ENCODE results near the gene RIT2. TPM values are rescaled to one million over a fixed set of nuclear protein-coding genes. Genes with fewer than 3 reads are reported as not detected.

The RIT2 gene
- total and polyA plus RNA-seq, 4 donors: 7.1 to 30.1 (median 22.4) TPM

GRCh38 chr18:43139288-43139946, 23.9 kb upstream of the RIT2 start:
- no peaks in the 10 kb centered on the region for H3K4me1 ChIP-seq (ENCODE audit: control insufficient read depth, insufficient read depth, low read length)
- WGBS (ENCODE audit: insufficient coverage): 95% methylated on average over 20 of the region's 21 CpGs
- H3K27ac ChIP-seq (ENCODE audit: low read depth, low read length): no peak overlapping the region
- DNase-seq (ENCODE audit: low read depth in 4 of 6, low spot score in 6 of 6): no peak
- no peak overlapping the region for H3K4me3 ChIP-seq (ENCODE audit: low read depth, low read length)
- H3K36me3 ChIP-seq (ENCODE audit: control insufficient read depth, insufficient read depth, low read length): no peaks in the 10 kb centered on the region
- H3K9me3 ChIP-seq (ENCODE audit: control insufficient read depth, insufficient read depth, low read length): no peaks in the 10 kb centered on the region
- no peaks in the 10 kb centered on the region for H3K27me3 ChIP-seq (ENCODE audit: control insufficient read depth, insufficient read depth, low read length)

- H3K9me3 ChIP-seq (ENCODE audit: control insufficient read depth, insufficient read depth, low read length): no peaks in the 10 kb centered on the region
- DNase-seq (ENCODE audit: low read depth in 4 of 6, low spot score in 6 of 6): no peak
- no peaks in the 10 kb centered on the region for H3K36me3 ChIP-seq (ENCODE audit: control insufficient read depth, insufficient read depth, low read length)
- no peak overlapping the region for H3K27ac ChIP-seq (ENCODE audit: low read depth, low read length)
- WGBS (ENCODE audit: insufficient coverage): no CpG with 5 or more reads among the region's 1 CpG
- peaks cover 3% of the 10 kb centered on the region for H3K4me1 ChIP-seq (ENCODE audit: control insufficient read depth, insufficient read depth, low read length)
- no peaks in the 10 kb centered on the region for H3K27me3 ChIP-seq (ENCODE audit: control insufficient read depth, insufficient read depth, low read length)
- H3K4me3 ChIP-seq (ENCODE audit: low read depth, low read length): no peak overlapping the region
Observed at GRCh38 chr18:43134876-43135275, 19.4 kb upstream of the RIT2 start.

- Histone ChIP-seq H3K9me3 (ENCODE audit: control insufficient read depth, insufficient read depth, low read length) (no peaks in the 10 kb centered on the region), H3K4me3 (ENCODE audit: low read depth, low read length) (no peak overlapping the region), H3K27me3 (ENCODE audit: control insufficient read depth, insufficient read depth, low read length) (no peaks in the 10 kb centered on the region), H3K36me3 (ENCODE audit: control insufficient read depth, insufficient read depth, low read length) (no peaks in the 10 kb centered on the region), H3K4me1 (ENCODE audit: control insufficient read depth, insufficient read depth, low read length) (peaks cover 3% of the 10 kb centered on the region), H3K27ac (ENCODE audit: low read depth, low read length) (no peak overlapping the region)
- peak in 1 of 6 donors; percentile 60 for DNase-seq (ENCODE audit: low read depth in 4 of 6, low spot score in 6 of 6)
- 34% methylated on average over 2 of the region's 5 CpGs for WGBS (ENCODE audit: insufficient coverage)
Observed at GRCh38 chr18:43130716-43131260, 15.3 kb upstream of the RIT2 start.

GRCh38 chr18:43129946-43130524, 14.6 kb upstream of the RIT2 start:
- Histone ChIP-seq H3K9me3 (ENCODE audit: control insufficient read depth, insufficient read depth, low read length) (no peaks in the 10 kb centered on the region), H3K4me3 (ENCODE audit: low read depth, low read length) (peak overlapping the region; percentile 16), H3K36me3 (ENCODE audit: control insufficient read depth, insufficient read depth, low read length) (no peaks in the 10 kb centered on the region), H3K4me1 (ENCODE audit: control insufficient read depth, insufficient read depth, low read length) (peaks cover 3% of the 10 kb centered on the region), H3K27me3 (ENCODE audit: control insufficient read depth, insufficient read depth, low read length) (no peaks in the 10 kb centered on the region), H3K27ac (ENCODE audit: low read depth, low read length) (no peak overlapping the region)
- DNase-seq (ENCODE audit: low read depth in 4 of 6, low spot score in 6 of 6): no peak
- 92% methylated on average over 2 of the region's 5 CpGs for WGBS (ENCODE audit: insufficient coverage)

- Histone ChIP-seq H3K4me1 (ENCODE audit: control insufficient read depth, insufficient read depth, low read length) (peaks cover 3% of the 10 kb centered on the region), H3K27me3 (ENCODE audit: control insufficient read depth, insufficient read depth, low read length) (no peaks in the 10 kb centered on the region), H3K4me3 (ENCODE audit: low read depth, low read length) (no peak overlapping the region), H3K36me3 (ENCODE audit: control insufficient read depth, insufficient read depth, low read length) (no peaks in the 10 kb centered on the region), H3K27ac (ENCODE audit: low read depth, low read length) (no peak overlapping the region), H3K9me3 (ENCODE audit: control insufficient read depth, insufficient read depth, low read length) (no peaks in the 10 kb centered on the region)
- DNase-seq (ENCODE audit: low read depth in 4 of 6, low spot score in 6 of 6): no peak
- no CpG with 5 or more reads among the region's 3 CpGs for WGBS (ENCODE audit: insufficient coverage)
Observed at GRCh38 chr18:43125471-43125870, 10.0 kb upstream of the RIT2 start.

GRCh38 chr18:43122955-43123354, 7.5 kb upstream of the RIT2 start:
- Histone ChIP-seq H3K4me1 (ENCODE audit: control insufficient read depth, insufficient read depth, low read length) (no peaks in the 10 kb centered on the region), H3K4me3 (ENCODE audit: low read depth, low read length) (no peak overlapping the region), H3K27me3 (ENCODE audit: control insufficient read depth, insufficient read depth, low read length) (no peaks in the 10 kb centered on the region), H3K27ac (ENCODE audit: low read depth, low read length) (no peak overlapping the region), H3K9me3 (ENCODE audit: control insufficient read depth, insufficient read depth, low read length) (no peaks in the 10 kb centered on the region), H3K36me3 (ENCODE audit: control insufficient read depth, insufficient read depth, low read length) (no peaks in the 10 kb centered on the region)
- no peak for DNase-seq (ENCODE audit: low read depth in 4 of 6, low spot score in 6 of 6)

GRCh38 chr18:43116699-43117294, 1.3 kb upstream of the RIT2 start:
- no peak overlapping the region for H3K4me3 ChIP-seq (ENCODE audit: low read depth, low read length)
- no CpG with 5 or more reads among the region's 2 CpGs for WGBS (ENCODE audit: insufficient coverage)
- H3K27ac ChIP-seq (ENCODE audit: low read depth, low read length): no peak overlapping the region
- H3K4me1 ChIP-seq (ENCODE audit: control insufficient read depth, insufficient read depth, low read length): no peaks in the 10 kb centered on the region
- no peak for DNase-seq (ENCODE audit: low read depth in 4 of 6, low spot score in 6 of 6)
- H3K27me3 ChIP-seq (ENCODE audit: control insufficient read depth, insufficient read depth, low read length): no peaks in the 10 kb centered on the region
- H3K9me3 ChIP-seq (ENCODE audit: control insufficient read depth, insufficient read depth, low read length): no peaks in the 10 kb centered on the region
- no peaks in the 10 kb centered on the region for H3K36me3 ChIP-seq (ENCODE audit: control insufficient read depth, insufficient read depth, low read length)

- WGBS (ENCODE audit: insufficient coverage): no CpG with 5 or more reads among the region's 2 CpGs
- no peak overlapping the region for H3K4me3 ChIP-seq (ENCODE audit: low read depth, low read length)
- peak in 1 of 6 donors; percentile 41 for DNase-seq (ENCODE audit: low read depth in 4 of 6, low spot score in 6 of 6)
- no peaks in the 10 kb centered on the region for H3K27me3 ChIP-seq (ENCODE audit: control insufficient read depth, insufficient read depth, low read length)
- no peaks in the 10 kb centered on the region for H3K4me1 ChIP-seq (ENCODE audit: control insufficient read depth, insufficient read depth, low read length)
- H3K9me3 ChIP-seq (ENCODE audit: control insufficient read depth, insufficient read depth, low read length): no peaks in the 10 kb centered on the region
- no peak overlapping the region for H3K27ac ChIP-seq (ENCODE audit: low read depth, low read length)
- H3K36me3 ChIP-seq (ENCODE audit: control insufficient read depth, insufficient read depth, low read length): no peaks in the 10 kb centered on the region
Observed at GRCh38 chr18:43113220-43113895, 2.1 kb downstream of the RIT2 start.

GRCh38 chr18:43108882-43109281, 6.6 kb downstream of the RIT2 start:
- Histone ChIP-seq H3K27ac (ENCODE audit: low read depth, low read length) (no peak overlapping the region), H3K36me3 (ENCODE audit: control insufficient read depth, insufficient read depth, low read length) (no peaks in the 10 kb centered on the region), H3K4me3 (ENCODE audit: low read depth, low read length) (no peak overlapping the region), H3K9me3 (ENCODE audit: control insufficient read depth, insufficient read depth, low read length) (no peaks in the 10 kb centered on the region), H3K27me3 (ENCODE audit: control insufficient read depth, insufficient read depth, low read length) (no peaks in the 10 kb centered on the region), H3K4me1 (ENCODE audit: control insufficient read depth, insufficient read depth, low read length) (no peaks in the 10 kb centered on the region)
- DNase-seq (ENCODE audit: low read depth in 4 of 6, low spot score in 6 of 6): no peak
- WGBS (ENCODE audit: insufficient coverage): no CpG with 5 or more reads among the region's 4 CpGs
